NCI-H526 (cell line): Measurements from ENCODE around the gene GPR42.
"Not testable (repeated sequence)": the region's sequence is repeated elsewhere in the genome, so short reads cannot be mapped to it uniquely, and the experiment has no call there.

Experiments
- DNase-seq, 2 experiments: peaks; one replicate each; lab custom pipeline; 2025; lab: John Stamatoyannopoulos, UW

The GPR42 gene

DNA sequence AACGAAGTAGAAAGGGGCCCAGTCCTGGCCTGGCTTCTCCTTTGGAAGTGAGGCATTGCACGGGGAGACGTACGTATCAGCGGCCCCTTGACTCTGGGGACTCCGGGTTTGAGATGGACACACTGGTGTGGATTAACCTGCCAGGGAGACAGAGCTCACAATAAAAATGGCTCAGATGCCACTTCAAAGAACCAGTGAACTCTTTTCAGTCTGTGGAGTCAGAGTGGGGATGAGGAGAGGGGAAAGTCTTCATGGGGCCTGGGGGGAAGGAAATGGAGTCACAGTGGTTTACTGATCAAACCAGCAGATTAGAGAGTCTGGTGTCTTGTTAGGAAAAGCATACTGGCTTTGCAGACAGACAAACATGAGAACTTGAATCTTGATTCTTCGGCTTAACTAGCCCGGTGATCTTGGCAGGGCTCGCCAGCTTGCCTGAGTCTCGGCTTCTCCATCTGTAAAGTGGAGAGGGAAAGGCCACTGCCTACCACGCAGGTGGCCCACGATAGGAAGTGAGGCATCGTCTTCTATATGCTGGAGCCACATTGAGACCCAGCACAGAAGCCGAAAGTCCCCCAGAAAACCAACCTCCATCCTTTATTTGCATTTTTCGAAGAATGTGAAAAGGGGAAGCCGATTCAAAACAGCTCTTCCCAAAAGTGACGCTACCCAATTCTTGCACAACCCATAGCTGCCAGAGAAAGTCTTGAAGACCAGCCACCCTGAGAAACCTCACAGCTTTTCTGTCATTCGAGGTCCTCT lies 23.5 kb upstream of the GPR42 start, which contains the start of gene FFAR1:
Gene FFAR1, plus strand, starts transcription at position 732 of the 759 bp plus-strand sequence. CDS start 3,650 bp downstream, outside the sequence.
- DNase-seq, result no peak

DNA sequence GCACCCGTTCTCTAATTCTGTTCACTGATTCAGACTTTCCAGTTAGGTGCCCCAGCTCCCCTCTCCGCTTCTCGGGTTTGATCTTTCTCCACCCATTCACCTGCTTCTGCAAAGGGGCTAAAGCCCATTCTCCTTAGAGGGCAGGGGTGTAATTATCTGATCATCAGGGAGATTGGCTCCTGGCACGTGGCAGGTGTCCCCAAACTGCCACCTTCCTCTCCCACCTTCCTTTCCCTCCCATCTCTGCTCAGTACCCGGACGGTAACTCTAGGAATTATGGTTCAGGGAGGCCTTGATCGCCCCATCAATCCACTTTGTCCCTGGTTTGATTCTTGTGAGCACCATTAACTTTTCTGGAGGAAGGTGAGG lies 23.0 kb upstream of the GPR42 start:
- DNase-seq, result no peak

DNA sequence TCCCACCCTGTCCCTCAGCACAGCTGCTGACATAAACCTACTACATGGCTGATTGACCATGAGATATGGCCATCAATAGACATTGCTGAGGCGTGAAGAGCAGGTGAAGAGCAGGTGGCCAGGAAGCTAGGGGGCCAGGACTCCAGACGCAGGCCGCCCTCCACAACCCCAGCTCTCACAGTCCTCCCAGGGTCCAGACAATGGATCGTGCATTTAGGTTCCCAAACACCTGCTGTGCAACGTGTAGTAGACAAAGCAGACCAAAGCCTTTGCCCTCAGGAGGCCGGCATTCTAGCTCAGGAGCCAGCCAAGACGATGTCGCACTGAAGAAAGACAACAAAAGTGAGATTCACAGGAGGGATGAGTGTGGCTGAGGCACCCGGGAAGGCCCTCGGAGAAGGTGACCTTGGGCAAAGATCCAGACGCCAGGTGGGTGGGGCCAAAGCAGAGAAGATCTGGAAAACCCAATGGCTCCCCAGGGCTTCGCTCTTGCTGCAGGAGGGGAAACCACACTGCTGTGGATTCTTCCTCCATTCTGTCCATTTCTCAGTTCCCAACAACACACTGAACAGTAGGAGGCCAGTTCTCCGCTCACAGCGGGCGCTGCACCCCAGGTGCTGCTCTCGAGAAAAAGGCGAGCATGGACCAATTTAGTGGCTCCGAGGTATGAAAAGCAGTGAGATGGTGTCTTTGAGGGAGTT lies 21.8 kb upstream of the GPR42 start:
- peak in 1 of 2 experiments; percentile 59 for DNase-seq

GRCh38 chr19:35349614-35350521 lies 21.0 kb upstream of the GPR42 start:
- no peak for DNase-seq

DNA sequence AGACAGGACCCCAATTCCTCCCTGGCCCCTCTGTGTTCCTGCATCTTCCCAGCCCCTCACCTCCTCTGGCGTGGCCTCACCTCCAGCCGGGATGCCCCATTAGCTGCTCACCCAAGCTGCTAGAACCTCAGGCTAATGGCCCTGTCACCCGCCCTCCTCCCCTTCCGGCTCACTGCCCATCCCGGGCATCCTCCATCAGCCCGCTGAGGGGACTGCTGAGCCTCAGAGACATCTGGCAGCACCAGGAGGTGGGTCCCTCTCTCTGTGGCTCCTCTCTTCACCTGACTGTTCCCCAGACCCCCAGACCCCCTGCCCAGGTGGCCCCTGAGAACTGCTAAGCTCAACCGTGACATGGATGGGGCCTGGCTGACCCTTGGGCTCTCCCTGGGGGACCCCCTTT lies 20.3 kb upstream of the GPR42 start:
- DNase-seq, result no peak

DNA sequence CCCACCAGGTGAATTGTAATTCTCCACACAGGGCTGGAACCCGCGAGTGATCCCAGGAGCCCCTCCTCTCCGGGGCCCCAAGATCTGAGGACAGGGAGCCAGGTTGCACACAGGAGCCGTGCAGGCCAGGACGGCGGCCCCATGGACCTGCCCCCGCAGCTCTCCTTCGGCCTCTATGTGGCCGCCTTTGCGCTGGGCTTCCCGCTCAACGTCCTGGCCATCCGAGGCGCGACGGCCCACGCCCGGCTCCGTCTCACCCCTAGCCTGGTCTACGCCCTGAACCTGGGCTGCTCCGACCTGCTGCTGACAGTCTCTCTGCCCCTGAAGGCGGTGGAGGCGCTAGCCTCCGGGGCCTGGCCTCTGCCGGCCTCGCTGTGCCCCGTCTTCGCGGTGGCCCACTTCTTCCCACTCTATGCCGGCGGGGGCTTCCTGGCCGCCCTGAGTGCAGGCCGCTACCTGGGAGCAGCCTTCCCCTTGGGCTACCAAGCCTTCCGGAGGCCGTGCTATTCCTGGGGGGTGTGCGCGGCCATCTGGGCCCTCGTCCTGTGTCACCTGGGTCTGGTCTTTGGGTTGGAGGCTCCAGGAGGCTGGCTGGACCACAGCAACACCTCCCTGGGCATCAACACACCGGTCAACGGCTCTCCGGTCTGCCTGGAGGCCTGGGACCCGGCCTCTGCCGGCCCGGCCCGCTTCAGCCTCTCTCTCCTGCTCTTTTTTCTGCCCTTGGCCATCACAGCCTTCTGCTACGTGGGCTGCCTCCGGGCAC lies 19.3 kb upstream of the GPR42 start:
- DNase-seq, result no peak

- DNase-seq, result no peak
These were observed 18.8 kb upstream of the GPR42 start for GRCh38 chr19:35352177-35352447.

DNA sequence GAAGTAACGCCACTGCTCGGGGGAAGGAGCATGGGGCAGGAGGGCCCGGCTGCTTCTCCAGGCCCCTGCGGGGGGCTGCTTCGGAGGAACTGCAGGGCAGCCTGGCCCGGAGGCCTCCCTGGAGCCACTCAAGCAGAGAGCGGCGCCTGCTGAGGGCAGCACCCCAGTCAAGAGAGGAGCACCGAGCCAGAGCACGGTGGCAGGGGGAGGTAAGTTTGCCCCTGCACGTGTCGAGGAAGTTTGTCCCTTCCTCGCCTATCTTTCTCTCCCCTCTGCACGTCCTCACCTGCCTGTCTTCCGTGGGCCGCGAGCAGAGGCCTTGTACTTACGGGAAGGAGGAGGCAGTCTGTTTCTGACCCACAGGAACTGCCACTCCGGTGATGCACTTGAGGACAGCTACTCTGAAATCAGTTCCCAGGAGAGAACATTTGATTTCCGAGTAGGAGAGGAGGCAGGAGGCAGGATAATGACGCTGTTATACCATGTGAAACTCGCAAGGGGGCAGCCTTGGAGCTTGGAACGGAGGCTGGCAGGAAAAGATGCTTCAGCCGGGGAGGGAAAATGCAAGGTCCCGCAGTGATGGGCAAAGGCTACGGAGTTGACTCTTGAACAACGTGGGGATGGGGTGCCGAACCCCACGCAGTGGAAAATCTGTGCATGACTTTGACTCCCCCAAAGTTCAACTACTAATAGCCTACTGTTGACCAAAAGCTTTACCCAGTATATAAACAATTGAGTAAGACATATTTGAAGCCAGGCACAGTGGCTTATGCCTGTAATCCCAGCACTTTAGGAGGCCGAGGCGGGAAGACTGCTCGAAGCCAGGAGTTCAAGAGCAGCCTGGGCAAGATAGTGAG lies 18.2 kb upstream of the GPR42 start:
- peak; percentile 63 to 91 for DNase-seq

DNA sequence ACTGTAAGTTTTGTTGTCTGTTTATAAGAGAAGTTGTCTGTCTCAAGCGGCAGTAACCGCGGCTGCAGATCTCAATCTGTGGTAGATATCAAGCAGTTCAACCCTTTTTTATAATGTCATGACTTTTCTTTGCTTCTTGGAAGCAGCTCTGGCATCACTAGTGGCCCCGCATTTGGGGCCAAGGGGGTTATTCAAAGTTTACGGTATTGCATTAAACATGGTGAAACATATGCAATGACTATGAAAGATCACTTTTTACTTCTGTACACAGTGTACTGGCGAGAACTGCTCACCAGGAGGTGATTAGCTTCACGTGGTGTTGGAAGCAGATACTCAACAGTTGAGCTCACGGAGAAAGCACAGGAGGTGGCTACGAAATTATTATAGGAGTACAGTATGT lies 17.2 kb upstream of the GPR42 start:
- no peak for DNase-seq

DNA sequence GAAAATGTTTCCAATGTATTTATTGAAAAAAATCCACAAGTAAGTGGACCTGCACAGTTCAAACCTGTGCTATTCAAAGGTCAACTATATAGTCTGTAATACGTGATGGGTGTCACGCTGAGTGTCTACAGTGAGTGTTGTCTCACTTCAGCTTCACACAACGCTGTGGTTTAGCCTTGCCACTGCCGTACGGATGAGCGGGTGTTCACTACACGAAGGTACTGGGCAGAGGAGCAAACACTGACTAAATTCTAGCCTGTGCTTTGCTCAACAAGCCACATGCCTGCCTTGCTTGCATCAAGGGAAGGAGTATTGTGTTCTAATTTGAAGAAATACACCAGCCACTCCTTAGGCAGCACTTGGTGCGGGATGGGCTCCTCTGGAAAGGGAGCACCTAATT lies 16.0 kb upstream of the GPR42 start:
- no peak for DNase-seq

GRCh38 chr19:35355791-35356460 lies 14.9 kb upstream of the GPR42 start:
- DNase-seq, result no peak

- no peak for DNase-seq
These were observed 12.8 kb upstream of the GPR42 start, which contains the start of gene FFAR3 for GRCh38 chr19:35357867-35358573. Gene FFAR3 (plus strand): TSS chr19:35358460. CDS start chr19:35358891, 431 bp downstream.

- not testable (repeated sequence) for DNase-seq
These were observed 12.0 kb upstream of the GPR42 start for GRCh38 chr19:35358834-35359233.

- DNase-seq, result not testable (repeated sequence)
These were observed 11.5 kb upstream of the GPR42 start for GRCh38 chr19:35359395-35359794.

- not testable (repeated sequence) for DNase-seq
These were observed 10.8 kb upstream of the GPR42 start for GRCh38 chr19:35360081-35360480.

DNA sequence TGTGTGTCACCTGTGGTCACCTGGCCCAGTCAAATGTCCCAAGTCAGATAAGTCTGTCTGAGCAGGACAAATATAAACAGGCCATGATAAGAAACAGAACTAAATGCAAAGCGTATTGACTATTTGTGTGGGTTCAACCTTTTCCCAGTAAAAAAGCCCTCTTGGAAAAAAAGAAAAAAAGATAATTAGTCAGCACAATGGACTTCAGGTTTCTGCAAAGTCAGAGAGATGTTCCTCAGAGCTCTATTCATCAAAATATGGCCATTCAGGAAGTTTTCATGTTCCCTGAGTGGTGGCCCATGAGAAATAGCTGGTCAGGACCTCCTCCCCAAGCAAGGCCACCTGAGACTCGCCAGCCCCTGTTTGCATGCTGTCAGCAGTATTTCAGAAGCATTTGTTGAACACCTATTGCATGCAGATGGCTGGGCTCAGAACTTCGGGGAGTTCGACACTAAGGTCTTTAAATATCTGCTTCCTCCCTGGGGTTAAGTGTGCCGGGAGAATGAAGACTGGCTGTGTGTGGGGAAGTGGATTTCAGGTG lies 9.9 kb upstream of the GPR42 start:
- DNase-seq, result no peak

DNA sequence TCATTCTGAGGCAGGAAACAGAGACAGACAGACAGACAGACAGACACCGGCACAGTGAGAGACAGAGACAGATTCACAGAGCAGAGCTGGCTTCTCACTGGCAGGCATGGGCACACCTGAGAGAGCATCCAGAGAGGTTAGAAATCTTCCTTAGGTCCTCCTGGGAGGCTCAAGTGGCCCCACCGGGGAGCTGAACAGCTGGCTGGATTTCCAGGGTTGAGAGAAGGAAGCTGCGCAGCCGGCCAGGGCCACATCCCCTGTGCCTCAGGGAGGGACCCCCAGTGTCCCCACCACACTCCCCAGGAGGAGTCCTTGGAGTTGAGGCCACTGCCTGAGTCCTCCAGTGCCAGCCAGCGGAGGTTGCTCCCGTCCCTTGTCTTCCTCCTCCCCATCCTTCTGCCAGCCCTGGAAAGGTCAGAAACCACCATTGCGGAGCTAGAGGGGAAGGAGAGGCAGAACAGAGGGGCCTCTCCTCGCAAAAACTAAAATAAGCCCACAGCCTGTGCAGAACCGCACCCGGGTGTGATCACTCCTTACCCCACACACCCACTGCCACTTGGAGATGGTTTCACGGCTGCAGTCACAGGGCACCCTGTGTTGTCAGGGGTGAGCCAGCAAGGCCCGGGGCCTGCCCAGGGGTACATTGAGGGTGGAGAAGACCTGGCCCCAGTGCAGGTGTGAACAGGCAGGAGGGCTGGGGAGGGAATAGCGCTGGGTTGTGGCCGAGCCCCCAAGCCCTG lies 8.4 kb upstream of the GPR42 start:
- no peak for DNase-seq

- DNase-seq, result no peak
These were observed 7.8 kb upstream of the GPR42 start for GRCh38 chr19:35363001-35363590.
